ENCODE results near the gene ENO4. TPM values are rescaled to one million over a fixed set of nuclear protein-coding genes. Genes with fewer than 3 reads are reported as not detected.

The ENO4 gene
- total RNA-seq, 8 experiments from 2014 or later = 0.15 to 8.1 (median 1.2) TPM

GRCh38 chr10:116879817-116880216, 30.5 kb downstream of the ENO4 start:
- Histone ChIP-seq H3K27ac (no peak overlapping the region), H3K4me3 (no peak overlapping the region), H3K4me1 (replicated peaks in 1 of 2) (peaks cover 4 to 16% of the 10 kb centered on the region in 2 donors)
- in situ Hi-C loops (cut with MboI; ENCODE audit: low pct_unique_long_range_greater_than_20kb in 2 of 9, low sequenced_read_pairs in 9 of 9, unreplicated experiment in 9 of 9) = no loop called here
- ATAC-seq (replicated peaks in 6 of 8) = no peak
- 3 to 100% (median 34%) methylated on average over 3 to 7 of the region's 7 CpGs; no CpG with 5 or more reads in 1 of the 10 experiments for WGBS, 10 experiments

DNA sequence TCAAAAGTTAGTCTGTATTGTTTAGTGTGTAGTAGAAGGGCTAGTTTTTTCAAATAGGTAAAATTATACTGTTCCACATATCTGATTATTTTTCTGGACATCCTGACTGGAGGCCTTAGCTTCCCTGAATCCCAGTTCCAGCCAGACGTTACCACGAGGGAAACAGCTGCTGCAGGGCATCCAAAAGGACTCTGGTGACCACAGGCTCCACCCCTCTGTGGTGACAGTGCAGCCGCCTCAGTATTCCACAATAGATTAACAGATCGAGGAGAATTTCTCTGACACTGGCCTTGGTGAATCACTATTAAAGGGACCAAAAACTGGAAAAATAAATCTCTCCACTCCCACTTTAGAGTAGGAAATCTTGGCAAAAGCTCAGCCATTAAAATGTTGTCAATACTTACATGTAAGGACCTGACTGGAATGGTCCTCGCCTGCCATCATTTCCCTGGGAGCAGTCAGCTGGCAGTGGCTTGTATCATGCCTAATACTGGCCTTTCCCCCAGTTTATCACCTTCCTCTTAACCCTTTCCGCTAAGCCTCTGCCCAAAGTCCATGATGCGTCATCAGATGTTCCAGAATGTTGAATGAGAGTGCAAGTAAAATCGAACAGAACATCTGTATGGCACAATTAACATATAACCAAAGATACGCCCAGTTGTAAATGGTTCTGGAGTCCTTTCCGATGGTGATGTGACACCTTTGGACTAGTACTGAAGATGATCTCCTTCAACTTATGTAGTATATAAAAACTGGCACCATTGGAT, 31.6 kb downstream of the ENO4 start:
- peak in 7 of 8 experiments; percentile 51 to 96 (median 70) for ATAC-seq (replicated peaks in 6 of 8)
- Histone ChIP-seq H3K4me3 (no peak overlapping the region), H3K27ac (no peak overlapping the region), H3K4me1 (replicated peaks in 1 of 2) (peaks cover 4 to 16% of the 10 kb centered on the region in 2 donors)
- in situ Hi-C loops (cut with MboI; ENCODE audit: low pct_unique_long_range_greater_than_20kb in 2 of 9, low sequenced_read_pairs in 9 of 9, unreplicated experiment in 9 of 9) = no loop called here
- WGBS, 10 experiments = 40 to 92% (median 74%) methylated on average over 1 to 7 of the region's 10 CpGs; no CpG with 5 or more reads in 1 of the 10 experiments

DNA sequence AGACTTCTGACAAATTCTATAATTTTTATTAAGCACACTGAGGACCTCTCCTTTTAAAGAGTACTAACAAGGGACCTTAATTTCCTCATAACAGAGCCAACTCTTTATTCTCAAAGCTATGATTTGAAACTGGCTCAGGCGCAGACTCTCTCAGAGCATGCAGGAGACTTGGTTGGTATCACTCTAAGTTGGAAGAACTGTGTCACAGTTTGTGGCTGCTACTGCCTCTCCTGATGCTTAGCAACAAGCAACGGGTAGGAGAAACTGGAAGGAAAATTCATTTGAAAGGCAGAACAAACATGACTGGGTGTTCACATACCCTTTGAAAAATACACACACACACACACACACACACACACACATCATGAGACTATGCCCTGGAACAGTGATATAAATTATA, 33.3 kb downstream of the ENO4 start:
- Histone ChIP-seq H3K4me3 (no peak overlapping the region), H3K27ac (no peak overlapping the region), H3K4me1 (replicated peaks in 1 of 2) (peaks cover 4 to 16% of the 10 kb centered on the region in 2 donors)
- 0 to 100% (median 50%) methylated on average over 1 to 2 of the region's 2 CpGs; no CpG with 5 or more reads in 3 of the 10 experiments for WGBS, 10 experiments
- in situ Hi-C loops (cut with MboI; ENCODE audit: low pct_unique_long_range_greater_than_20kb in 2 of 9, low sequenced_read_pairs in 9 of 9, unreplicated experiment in 9 of 9) = no loop called here
- peak in 3 of 8 experiments; percentile 30 to 90 (median 45) for ATAC-seq (replicated peaks in 6 of 8)

DNA sequence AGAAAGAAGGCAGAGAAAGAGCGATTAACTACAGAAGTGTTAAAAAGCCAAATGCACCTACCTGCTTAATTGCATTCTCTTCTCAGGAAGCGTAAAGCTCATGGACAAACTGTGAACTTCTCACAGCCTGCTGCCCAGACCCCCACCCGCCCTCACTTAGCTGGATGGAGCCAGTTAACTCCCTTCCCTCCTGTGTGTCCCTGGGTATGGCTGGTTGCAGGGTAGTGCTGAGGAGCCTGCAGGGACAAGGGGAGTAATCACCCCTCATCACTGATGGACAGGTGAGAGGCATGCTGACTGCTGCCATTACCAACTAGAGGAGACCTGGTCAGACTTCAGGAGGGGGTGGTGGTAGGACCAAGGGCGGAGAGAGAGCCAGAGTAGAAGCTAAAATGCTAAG, 37.5 kb downstream of the ENO4 start:
- in situ Hi-C loops (cut with MboI; ENCODE audit: low pct_unique_long_range_greater_than_20kb in 2 of 9, low sequenced_read_pairs in 9 of 9, unreplicated experiment in 9 of 9) = no loop called here
- H3K27ac ChIP-seq = no peak overlapping the region
- ATAC-seq (replicated peaks in 6 of 8) = no peak
- 90 to 100% (median 96%) methylated on average over 1 to 3 of the region's 4 CpGs; no CpG with 5 or more reads in 3 of the 10 experiments for WGBS, 10 experiments
- no peak overlapping the region for H3K4me3 ChIP-seq
- peaks cover 4% of the 10 kb centered on the region in 2 donors for H3K4me1 ChIP-seq (replicated peaks in 1 of 2)

- peaks cover 5 to 6% of the 10 kb centered on the region in 2 donors for H3K4me1 ChIP-seq (replicated peaks in 1 of 2)
- no peak overlapping the region for H3K4me3 ChIP-seq
- in situ Hi-C loops (cut with MboI; ENCODE audit: low pct_unique_long_range_greater_than_20kb in 2 of 9, low sequenced_read_pairs in 9 of 9, unreplicated experiment in 9 of 9) = no loop called here
- WGBS, 10 experiments = 14 to 100% (median 65%) methylated on average over 1 to 6 of the region's 7 CpGs
- ATAC-seq (replicated peaks in 6 of 8) = peak in 5 of 8 experiments; percentile 23 to 94 (median 48)
- H3K27ac ChIP-seq = no peak overlapping the region
These were observed 39.2 kb downstream of the ENO4 start for GRCh38 chr10:116888380-116889055.

GRCh38 chr10:116889066-116889465, 39.8 kb downstream of the ENO4 start:
- no peak overlapping the region for H3K27ac ChIP-seq
- ATAC-seq (replicated peaks in 6 of 8) = no peak
- H3K4me3 ChIP-seq = no peak overlapping the region
- in situ Hi-C loops (cut with MboI; ENCODE audit: low pct_unique_long_range_greater_than_20kb in 2 of 9, low sequenced_read_pairs in 9 of 9, unreplicated experiment in 9 of 9) = no loop called here
- peaks cover 6 to 11% of the 10 kb centered on the region in 2 donors for H3K4me1 ChIP-seq (replicated peaks in 1 of 2)
- WGBS, 10 experiments = 60 to 100% (median 95%) methylated on average over 1 to 3 of the region's 3 CpGs; no CpG with 5 or more reads in 2 of the 10 experiments

DNA sequence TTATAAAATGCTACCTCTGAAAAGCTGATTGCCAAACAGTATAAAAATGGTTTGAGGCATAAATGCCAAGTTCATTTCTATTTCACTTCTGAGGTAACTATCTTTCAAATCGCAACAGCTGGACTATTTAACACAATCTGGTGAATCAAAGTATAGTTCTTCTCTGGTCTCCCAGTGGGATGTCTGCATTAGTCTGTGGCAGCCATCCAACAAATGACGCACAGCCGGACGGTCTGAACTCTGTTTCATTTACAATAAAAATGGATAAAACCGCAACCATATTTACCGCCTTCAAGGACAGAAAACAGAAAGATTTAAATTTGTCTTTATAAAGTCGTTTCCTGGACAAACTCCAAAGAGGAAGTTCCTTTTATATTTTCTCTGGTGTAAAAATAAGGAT, 41.9 kb downstream of the ENO4 start:
- Histone ChIP-seq H3K27ac (no peak overlapping the region), H3K4me1 (replicated peaks in 1 of 2) (peaks cover 8 to 16% of the 10 kb centered on the region in 2 donors), H3K4me3 (no peak overlapping the region)
- in situ Hi-C loops (cut with MboI; ENCODE audit: low pct_unique_long_range_greater_than_20kb in 2 of 9, low sequenced_read_pairs in 9 of 9, unreplicated experiment in 9 of 9) = no loop called here
- ATAC-seq (replicated peaks in 6 of 8) = peak in 1 of 8 experiments; percentile 47
- 5 to 100% (median 87%) methylated on average over 2 to 7 of the region's 7 CpGs; no CpG with 5 or more reads in 1 of the 10 experiments for WGBS, 10 experiments

GRCh38 chr10:116892907-116893685, 43.8 kb downstream of the ENO4 start:
- ATAC-seq (replicated peaks in 6 of 8) = peak in 5 of 8 experiments; percentile 25 to 48 (median 46)
- no peak overlapping the region for H3K4me3 ChIP-seq
- no peak overlapping the region for H3K27ac ChIP-seq
- 60 to 100% (median 83%) methylated on average over 1 to 5 of the region's 11 CpGs; no CpG with 5 or more reads in 1 of the 10 experiments for WGBS, 10 experiments
- peaks cover 8 to 16% of the 10 kb centered on the region in 2 donors for H3K4me1 ChIP-seq (replicated peaks in 1 of 2)
- in situ Hi-C loops (cut with MboI; ENCODE audit: low pct_unique_long_range_greater_than_20kb in 2 of 9, low sequenced_read_pairs in 9 of 9, unreplicated experiment in 9 of 9) = no loop called here

GRCh38 chr10:116893686-116894037, 44.4 kb downstream of the ENO4 start:
- no peak for ATAC-seq (replicated peaks in 6 of 8)
- Histone ChIP-seq H3K27ac (no peak overlapping the region), H3K4me3 (no peak overlapping the region), H3K4me1 (replicated peaks in 1 of 2) (peaks cover 8 to 16% of the 10 kb centered on the region in 2 donors)
- in situ Hi-C loops (cut with MboI; ENCODE audit: low pct_unique_long_range_greater_than_20kb in 2 of 9, low sequenced_read_pairs in 9 of 9, unreplicated experiment in 9 of 9) = no loop called here

DNA sequence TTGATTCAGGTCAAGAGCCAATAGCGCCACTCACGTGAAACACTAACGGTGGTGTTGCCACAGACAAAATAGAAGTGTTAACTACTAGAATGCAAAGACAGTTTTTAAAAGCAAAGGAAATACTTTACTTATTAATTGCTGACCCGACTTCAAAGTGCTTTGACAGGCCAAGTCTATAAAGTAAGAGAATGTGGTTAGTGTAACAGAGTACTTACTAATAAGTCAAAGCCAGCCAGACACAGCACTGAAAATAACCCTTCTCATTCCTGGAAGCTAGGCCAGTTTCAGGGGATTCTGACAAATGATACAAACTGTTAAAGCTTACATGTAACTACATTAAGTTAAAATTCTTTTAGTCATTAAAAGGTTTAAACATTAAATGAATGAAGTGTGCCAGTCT, 50.3 kb downstream of the ENO4 start:
- in situ Hi-C loops (cut with MboI; ENCODE audit: low pct_unique_long_range_greater_than_20kb in 2 of 9, low sequenced_read_pairs in 9 of 9, unreplicated experiment in 9 of 9) = no loop called here
- Histone ChIP-seq H3K27ac (no peak overlapping the region), H3K4me3 (no peak overlapping the region), H3K4me1 (replicated peaks in 1 of 2) (no peaks in the 10 kb centered on the region)
- ATAC-seq (replicated peaks in 6 of 8) = no peak
- 14 to 100% (median 86%) methylated on average over 1 to 4 of the region's 4 CpGs for WGBS, 10 experiments

GRCh38 chr10:116905845-116906210, 56.5 kb downstream of the ENO4 start:
- 81 to 100% (median 100%) methylated on average over 1 to 3 of the region's 3 CpGs; no CpG with 5 or more reads in 2 of the 10 experiments for WGBS, 10 experiments
- no peak for ATAC-seq (replicated peaks in 6 of 8)
- Histone ChIP-seq H3K27ac (no peak overlapping the region), H3K4me3 (no peak overlapping the region), H3K4me1 (replicated peaks in 1 of 2) (peaks cover 3 to 4% of the 10 kb centered on the region in 2 donors)
- in situ Hi-C loops (cut with MboI; ENCODE audit: low pct_unique_long_range_greater_than_20kb in 2 of 9, low sequenced_read_pairs in 9 of 9, unreplicated experiment in 9 of 9) = no loop called here

GRCh38 chr10:116907245-116907987, 58.1 kb downstream of the ENO4 start:
- peaks cover 3 to 4% of the 10 kb centered on the region in 2 donors for H3K4me1 ChIP-seq (replicated peaks in 1 of 2)
- no peak overlapping the region for H3K27ac ChIP-seq
- no peak overlapping the region for H3K4me3 ChIP-seq
- WGBS, 10 experiments = 0 to 100% (median 73%) methylated on average over 1 to 5 of the region's 6 CpGs; no CpG with 5 or more reads in 1 of the 10 experiments
- in situ Hi-C loops (cut with MboI; ENCODE audit: low pct_unique_long_range_greater_than_20kb in 2 of 9, low sequenced_read_pairs in 9 of 9, unreplicated experiment in 9 of 9) = no loop called here
- ATAC-seq (replicated peaks in 6 of 8) = peak in 3 of 8 experiments; percentile 16 to 61 (median 44)

Data from motor neuron (in vitro differentiated cells).